Measurements from ENCODE around the gene EPM2A.

EPM2A gene

DNA sequence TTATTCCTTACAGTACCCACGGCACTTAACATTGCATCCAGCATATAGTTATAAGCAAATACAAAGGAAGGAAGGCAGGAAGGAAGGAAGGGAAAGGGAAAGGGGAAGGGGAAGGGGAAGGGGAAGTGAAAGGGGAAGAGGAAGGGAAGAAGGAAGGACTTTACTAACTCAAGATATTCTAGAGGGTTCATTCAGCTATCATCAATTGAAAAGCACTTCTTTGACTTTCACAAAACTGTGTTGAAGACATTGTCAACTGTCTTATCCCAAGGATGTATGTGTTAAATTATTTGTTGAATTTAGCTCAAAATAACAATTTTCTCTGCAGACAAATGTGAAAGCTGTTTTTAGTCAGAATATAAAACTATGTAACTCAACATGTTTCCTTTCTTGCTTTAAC lies 87.7 kb downstream of the EPM2A start:
- no peaks in the 10 kb centered on the region for H3K36me3 ChIP-seq (ENCODE audit: control insufficient read depth, insufficient read depth, low read length)
- no CpG with 5 or more reads among the region's 1 CpG for WGBS (ENCODE audit: insufficient coverage, insufficient read length)
- no peaks in the 10 kb centered on the region for H3K27me3 ChIP-seq (ENCODE audit: control insufficient read depth, insufficient read depth, low read length)
- no peak overlapping the region for H3K4me3 ChIP-seq (ENCODE audit: low read length)
- no peaks in the 10 kb centered on the region for H3K4me1 ChIP-seq (ENCODE audit: control insufficient read depth, insufficient read depth, low read length)
- H3K9me3 ChIP-seq (ENCODE audit: control insufficient read depth, insufficient read depth, low read length), result no peaks in the 10 kb centered on the region
- H3K27ac ChIP-seq (ENCODE audit: low read length), result no peak overlapping the region
- DNase-seq (ENCODE audit: low read depth, low spot score), result no peak

DNA sequence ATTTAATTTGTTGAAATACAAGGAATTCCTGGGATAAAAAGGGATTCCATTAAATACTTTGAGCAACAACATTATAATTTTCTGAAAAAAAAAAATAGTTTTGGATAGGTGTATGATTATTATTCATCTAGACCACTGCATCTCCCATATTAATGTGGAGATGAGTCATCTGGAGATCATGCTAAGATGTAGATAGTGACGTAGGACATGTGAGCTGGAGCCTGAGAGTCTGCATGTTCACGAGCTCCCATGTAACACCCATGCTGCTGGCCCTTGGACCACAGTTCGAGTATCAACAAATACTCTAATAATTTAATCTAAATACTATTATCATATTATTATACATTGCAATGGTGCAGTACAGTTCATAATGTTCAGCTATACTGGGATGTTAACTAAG lies 91.6 kb downstream of the EPM2A start:
- no peak for DNase-seq (ENCODE audit: low read depth, low spot score)
- Histone ChIP-seq H3K4me3 (ENCODE audit: low read length) (no peak overlapping the region), H3K27ac (ENCODE audit: low read length) (no peak overlapping the region), H3K27me3 (ENCODE audit: control insufficient read depth, insufficient read depth, low read length) (no peaks in the 10 kb centered on the region), H3K36me3 (ENCODE audit: control insufficient read depth, insufficient read depth, low read length) (no peaks in the 10 kb centered on the region), H3K9me3 (ENCODE audit: control insufficient read depth, insufficient read depth, low read length) (no peaks in the 10 kb centered on the region), H3K4me1 (ENCODE audit: control insufficient read depth, insufficient read depth, low read length) (no peaks in the 10 kb centered on the region)
- no CpG with 5 or more reads among the region's 3 CpGs for WGBS (ENCODE audit: insufficient coverage, insufficient read length)

- Histone ChIP-seq H3K9me3 (ENCODE audit: control insufficient read depth, insufficient read depth, low read length) (no peaks in the 10 kb centered on the region), H3K4me1 (ENCODE audit: control insufficient read depth, insufficient read depth, low read length) (peaks cover 4% of the 10 kb centered on the region), H3K27ac (ENCODE audit: low read length) (no peak overlapping the region), H3K36me3 (ENCODE audit: control insufficient read depth, insufficient read depth, low read length) (no peaks in the 10 kb centered on the region), H3K27me3 (ENCODE audit: control insufficient read depth, insufficient read depth, low read length) (no peaks in the 10 kb centered on the region), H3K4me3 (ENCODE audit: low read length) (no peak overlapping the region)
- no CpG with 5 or more reads among the region's 11 CpGs for WGBS (ENCODE audit: insufficient coverage, insufficient read length)
- DNase-seq (ENCODE audit: low read depth, low spot score), result peak; percentile 82
These were observed 101.2 kb downstream of the EPM2A start for GRCh38 chr6:145633981-145634627.

GRCh38 chr6:145632971-145633370 lies 102.3 kb downstream of the EPM2A start:
- no CpG with 5 or more reads among the region's 6 CpGs for WGBS (ENCODE audit: insufficient coverage, insufficient read length)
- Histone ChIP-seq H3K27ac (ENCODE audit: low read length) (no peak overlapping the region), H3K9me3 (ENCODE audit: control insufficient read depth, insufficient read depth, low read length) (no peaks in the 10 kb centered on the region)

DNA sequence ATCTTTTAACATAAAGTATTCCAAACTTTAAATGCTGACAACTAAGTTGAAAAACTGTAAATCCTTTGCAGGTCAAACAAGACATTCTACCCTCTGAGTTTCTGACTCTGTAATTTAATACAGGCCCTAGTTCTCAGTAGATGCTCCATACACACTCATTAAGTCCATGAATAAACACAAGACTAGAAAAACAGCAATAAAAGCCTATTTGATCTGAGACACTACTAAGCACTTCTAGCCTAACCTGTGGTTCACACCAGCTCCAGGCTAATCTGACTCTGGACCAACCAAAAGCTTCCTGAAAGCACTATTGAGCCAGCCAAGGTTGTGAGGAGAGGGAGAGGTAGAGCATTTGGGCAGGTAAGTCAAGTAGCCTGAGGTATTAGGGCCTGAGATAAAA lies 103.9 kb downstream of the EPM2A start:
- no peak for DNase-seq (ENCODE audit: low read depth, low spot score)
- Histone ChIP-seq H3K4me1 (ENCODE audit: control insufficient read depth, insufficient read depth, low read length) (peaks cover 4% of the 10 kb centered on the region), H3K36me3 (ENCODE audit: control insufficient read depth, insufficient read depth, low read length) (no peaks in the 10 kb centered on the region), H3K27me3 (ENCODE audit: control insufficient read depth, insufficient read depth, low read length) (no peaks in the 10 kb centered on the region), H3K4me3 (ENCODE audit: low read length) (no peak overlapping the region), H3K27ac (ENCODE audit: low read length) (no peak overlapping the region), H3K9me3 (ENCODE audit: control insufficient read depth, insufficient read depth, low read length) (no peaks in the 10 kb centered on the region)

More at GRCh38 chr6:145632971-145633370, 102.3 kb downstream of the EPM2A start:
- Histone ChIP-seq H3K4me1 (ENCODE audit: control insufficient read depth, insufficient read depth, low read length) (peaks cover 4% of the 10 kb centered on the region), H3K4me3 (ENCODE audit: low read length) (no peak overlapping the region), H3K27me3 (ENCODE audit: control insufficient read depth, insufficient read depth, low read length) (no peaks in the 10 kb centered on the region), H3K36me3 (ENCODE audit: control insufficient read depth, insufficient read depth, low read length) (no peaks in the 10 kb centered on the region)
- DNase-seq (ENCODE audit: low read depth, low spot score), result no peak

GRCh38 chr6:145630598-145630997 lies 104.7 kb downstream of the EPM2A start:
- Histone ChIP-seq H3K4me3 (ENCODE audit: low read length) (no peak overlapping the region), H3K27me3 (ENCODE audit: control insufficient read depth, insufficient read depth, low read length) (no peaks in the 10 kb centered on the region), H3K27ac (ENCODE audit: low read length) (no peak overlapping the region), H3K9me3 (ENCODE audit: control insufficient read depth, insufficient read depth, low read length) (no peaks in the 10 kb centered on the region), H3K4me1 (ENCODE audit: control insufficient read depth, insufficient read depth, low read length) (peaks cover 4% of the 10 kb centered on the region), H3K36me3 (ENCODE audit: control insufficient read depth, insufficient read depth, low read length) (no peaks in the 10 kb centered on the region)
- WGBS (ENCODE audit: insufficient coverage, insufficient read length), result no CpG with 5 or more reads among the region's 3 CpGs
- DNase-seq (ENCODE audit: low read depth, low spot score), result no peak

DNA sequence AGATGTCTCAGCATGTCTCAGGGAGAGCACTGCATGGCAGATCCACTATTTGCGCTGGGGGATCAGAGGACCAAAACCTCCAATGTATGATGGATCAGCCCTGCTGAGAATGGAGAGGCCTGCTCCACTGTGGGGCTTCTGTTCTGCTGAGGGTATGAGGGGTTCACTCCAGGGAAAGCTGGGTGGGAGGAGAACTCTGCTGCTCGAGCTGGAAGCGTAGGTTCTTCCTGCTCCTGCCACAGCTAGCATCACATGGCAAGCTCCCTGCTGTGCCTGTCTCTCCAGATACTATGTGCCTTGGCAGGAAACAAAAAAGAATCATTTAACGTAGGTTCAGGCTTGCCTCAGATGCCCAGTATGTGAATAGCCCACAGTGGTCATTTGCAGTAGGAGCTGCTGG lies 105.8 kb downstream of the EPM2A start:
- no peaks in the 10 kb centered on the region for H3K27me3 ChIP-seq (ENCODE audit: control insufficient read depth, insufficient read depth, low read length)
- WGBS (ENCODE audit: insufficient coverage, insufficient read length), result no CpG with 5 or more reads among the region's 4 CpGs
- H3K27ac ChIP-seq (ENCODE audit: low read length), result no peak overlapping the region
- no peak for DNase-seq (ENCODE audit: low read depth, low spot score)
- no peak overlapping the region for H3K4me3 ChIP-seq (ENCODE audit: low read length)
- H3K4me1 ChIP-seq (ENCODE audit: control insufficient read depth, insufficient read depth, low read length), result peaks cover 4% of the 10 kb centered on the region
- no peaks in the 10 kb centered on the region for H3K36me3 ChIP-seq (ENCODE audit: control insufficient read depth, insufficient read depth, low read length)
- no peaks in the 10 kb centered on the region for H3K9me3 ChIP-seq (ENCODE audit: control insufficient read depth, insufficient read depth, low read length)

- Histone ChIP-seq H3K9me3 (ENCODE audit: control insufficient read depth, insufficient read depth, low read length) (no peaks in the 10 kb centered on the region), H3K36me3 (ENCODE audit: control insufficient read depth, insufficient read depth, low read length) (no peaks in the 10 kb centered on the region)
- no peak for DNase-seq (ENCODE audit: low read depth, low spot score)
These were observed 107.9 kb downstream of the EPM2A start for GRCh38 chr6:145627451-145627850.

DNA sequence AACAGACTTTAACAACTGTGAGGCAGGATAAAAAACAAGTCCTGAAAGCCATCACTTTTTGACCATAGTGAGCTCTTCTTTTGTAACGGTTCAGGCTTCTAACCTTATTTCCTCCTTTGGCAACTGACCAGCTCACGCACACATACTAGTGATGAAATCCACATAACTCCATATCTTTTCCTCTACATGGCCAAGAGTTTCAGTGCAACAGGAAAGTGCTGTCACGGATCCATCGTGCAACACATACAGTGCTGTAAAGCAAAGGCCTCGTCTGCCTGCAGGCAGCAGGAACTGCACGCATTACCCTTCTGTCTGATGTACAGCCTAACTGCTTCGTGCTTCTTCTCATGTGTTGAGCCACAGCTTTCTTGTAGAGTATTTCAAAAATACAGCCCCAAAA lies 108.5 kb downstream of the EPM2A start:
- DNase-seq (ENCODE audit: low read depth, low spot score), result no peak
- H3K27ac ChIP-seq (ENCODE audit: low read length), result no peak overlapping the region
- H3K36me3 ChIP-seq (ENCODE audit: control insufficient read depth, insufficient read depth, low read length), result no peaks in the 10 kb centered on the region
- WGBS (ENCODE audit: insufficient coverage, insufficient read length), result no CpG with 5 or more reads among the region's 7 CpGs
- no peaks in the 10 kb centered on the region for H3K27me3 ChIP-seq (ENCODE audit: control insufficient read depth, insufficient read depth, low read length)
- H3K4me3 ChIP-seq (ENCODE audit: low read length), result no peak overlapping the region
- H3K9me3 ChIP-seq (ENCODE audit: control insufficient read depth, insufficient read depth, low read length), result no peaks in the 10 kb centered on the region
- peaks cover 4% of the 10 kb centered on the region; the same call in 1 of the 2 replicates for H3K4me1 ChIP-seq (ENCODE audit: control insufficient read depth, insufficient read depth, low read length)

More at GRCh38 chr6:145627451-145627850, 107.9 kb downstream of the EPM2A start:
- no CpG with 5 or more reads among the region's 17 CpGs for WGBS (ENCODE audit: insufficient coverage, insufficient read length)
- Histone ChIP-seq H3K27me3 (ENCODE audit: control insufficient read depth, insufficient read depth, low read length) (no peaks in the 10 kb centered on the region), H3K27ac (ENCODE audit: low read length) (no peak overlapping the region), H3K4me1 (ENCODE audit: control insufficient read depth, insufficient read depth, low read length) (peaks cover 4% of the 10 kb centered on the region; the same call in 1 of the 2 replicates), H3K4me3 (ENCODE audit: low read length) (no peak overlapping the region)

DNA sequence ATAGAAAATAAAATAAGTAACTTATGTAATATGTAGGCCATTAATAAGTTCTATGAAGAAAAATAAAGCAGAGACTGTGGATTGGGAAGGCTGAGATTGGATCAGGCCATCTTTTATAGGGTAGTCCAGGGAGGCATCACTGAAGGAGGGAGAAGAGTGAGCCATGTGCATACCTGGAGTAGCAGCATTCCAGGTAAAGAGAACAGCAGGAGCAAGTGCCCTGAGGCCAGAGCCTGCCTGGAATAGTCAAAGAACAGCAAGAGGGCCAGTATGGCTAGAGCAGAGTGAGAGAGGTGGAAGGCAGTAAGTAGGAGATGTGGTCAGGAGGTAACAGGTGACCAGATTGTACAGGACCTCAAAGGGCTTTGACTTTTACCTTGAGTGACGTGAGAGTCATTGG lies 112.1 kb downstream of the EPM2A start:
- Histone ChIP-seq H3K27ac (ENCODE audit: low read length) (no peak overlapping the region), H3K4me1 (ENCODE audit: control insufficient read depth, insufficient read depth, low read length) (no peaks in the 10 kb centered on the region), H3K36me3 (ENCODE audit: control insufficient read depth, insufficient read depth, low read length) (no peaks in the 10 kb centered on the region), H3K9me3 (ENCODE audit: control insufficient read depth, insufficient read depth, low read length) (no peaks in the 10 kb centered on the region), H3K27me3 (ENCODE audit: control insufficient read depth, insufficient read depth, low read length) (no peaks in the 10 kb centered on the region), H3K4me3 (ENCODE audit: low read length) (no peak overlapping the region)
- DNase-seq (ENCODE audit: low read depth, low spot score), result no peak
- no CpG with 5 or more reads among the region's 1 CpG for WGBS (ENCODE audit: insufficient coverage, insufficient read length)

- H3K4me3 ChIP-seq (ENCODE audit: low read length), result no peak overlapping the region
- no CpG with 5 or more reads among the region's 1 CpG for WGBS (ENCODE audit: insufficient coverage, insufficient read length)
These were observed 113.5 kb downstream of the EPM2A start for GRCh38 chr6:145621776-145622175.

More at GRCh38 chr6:145621776-145622175, 113.5 kb downstream of the EPM2A start:
- H3K4me1 ChIP-seq (ENCODE audit: control insufficient read depth, insufficient read depth, low read length), result no peaks in the 10 kb centered on the region
- H3K9me3 ChIP-seq (ENCODE audit: control insufficient read depth, insufficient read depth, low read length), result no peaks in the 10 kb centered on the region
- no peak overlapping the region for H3K27ac ChIP-seq (ENCODE audit: low read length)
- no peaks in the 10 kb centered on the region for H3K36me3 ChIP-seq (ENCODE audit: control insufficient read depth, insufficient read depth, low read length)
- H3K27me3 ChIP-seq (ENCODE audit: control insufficient read depth, insufficient read depth, low read length), result no peaks in the 10 kb centered on the region
- no peak for DNase-seq (ENCODE audit: low read depth, low spot score)
